ENCODE results near the gene RPL15. TPM values are rescaled to one million over a fixed set of nuclear protein-coding genes. Genes with fewer than 3 reads are reported as not detected.

The RPL15 gene
- total RNA-seq, 4 donors from 2014 or later: 1,296 to 1,829 (median 1,447) TPM

- H3K36me3 ChIP-seq: no peaks in the 10 kb centered on the region
- H3K27ac ChIP-seq: no peak overlapping the region
- no peak for TF ChIP-seq POLR2A (IDR thresholded peaks at IDR 0.05)
- no peak for TF ChIP-seq EP300 (IDR thresholded peaks at IDR 0.05)
- TF ChIP-seq, protein P1, sequence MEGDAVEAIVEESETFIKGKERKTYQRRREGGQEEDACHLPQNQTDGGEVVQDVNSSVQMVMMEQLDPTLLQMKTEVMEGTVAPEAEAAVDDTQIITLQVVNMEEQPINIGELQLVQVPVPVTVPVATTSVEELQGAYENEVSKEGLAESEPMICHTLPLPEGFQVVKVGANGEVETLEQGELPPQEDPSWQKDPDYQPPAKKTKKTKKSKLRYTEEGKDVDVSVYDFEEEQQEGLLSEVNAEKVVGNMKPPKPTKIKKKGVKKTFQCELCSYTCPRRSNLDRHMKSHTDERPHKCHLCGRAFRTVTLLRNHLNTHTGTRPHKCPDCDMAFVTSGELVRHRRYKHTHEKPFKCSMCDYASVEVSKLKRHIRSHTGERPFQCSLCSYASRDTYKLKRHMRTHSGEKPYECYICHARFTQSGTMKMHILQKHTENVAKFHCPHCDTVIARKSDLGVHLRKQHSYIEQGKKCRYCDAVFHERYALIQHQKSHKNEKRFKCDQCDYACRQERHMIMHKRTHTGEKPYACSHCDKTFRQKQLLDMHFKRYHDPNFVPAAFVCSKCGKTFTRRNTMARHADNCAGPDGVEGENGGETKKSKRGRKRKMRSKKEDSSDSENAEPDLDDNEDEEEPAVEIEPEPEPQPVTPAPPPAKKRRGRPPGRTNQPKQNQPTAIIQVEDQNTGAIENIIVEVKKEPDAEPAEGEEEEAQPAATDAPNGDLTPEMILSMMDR (IDR thresholded peaks at IDR 0.05): no peak
- no peak for DNase-seq (ENCODE audit: low spot score in 2 of 2)
- H3K27me3 ChIP-seq: no peaks in the 10 kb centered on the region
- no peak overlapping the region for H3K4me3 ChIP-seq
- H3K9me3 ChIP-seq: no peaks in the 10 kb centered on the region
- 85 to 90% methylated on average over 3 of the region's 3 CpGs for WGBS, 2 donors
- H3K4me1 ChIP-seq: peaks cover 4 to 61% (median 22%) of the 10 kb centered on the region in 4 donors
Observed at GRCh38 chr3:23872330-23872729, 44.6 kb upstream of the RPL15 start.

GRCh38 chr3:23873941-23874340 lies 43.0 kb upstream of the RPL15 start:
- Histone ChIP-seq H3K27ac (no peak overlapping the region), H3K36me3 (no peaks in the 10 kb centered on the region), H3K4me3 (no peak overlapping the region), H3K4me1 (peaks cover 4 to 62% (median 24%) of the 10 kb centered on the region in 4 donors), H3K27me3 (no peaks in the 10 kb centered on the region), H3K9me3 (no peaks in the 10 kb centered on the region)
- TF ChIP-seq EP300 (IDR thresholded peaks at IDR 0.05) (no peak), POLR2A (IDR thresholded peaks at IDR 0.05) (no peak)
- TF ChIP-seq, protein P1 (IDR thresholded peaks at IDR 0.05): no peak
- no peak for DNase-seq (ENCODE audit: low spot score in 2 of 2)
- 61 to 63% methylated on average over 2 of the region's 2 CpGs for WGBS, 2 donors

- Histone ChIP-seq H3K9me3 (no peaks in the 10 kb centered on the region), H3K27ac (no peak overlapping the region), H3K36me3 (no peaks in the 10 kb centered on the region), H3K4me3 (no peak overlapping the region), H3K4me1 (peaks cover 4 to 62% (median 24%) of the 10 kb centered on the region in 4 donors), H3K27me3 (no peaks in the 10 kb centered on the region)
- no peak for DNase-seq (ENCODE audit: low spot score in 2 of 2)
- TF ChIP-seq, protein P1 (IDR thresholded peaks at IDR 0.05): no peak
- TF ChIP-seq POLR2A (IDR thresholded peaks at IDR 0.05) (no peak), EP300 (IDR thresholded peaks at IDR 0.05) (no peak)
- WGBS, 2 donors: 54 to 57% methylated on average over 6 of the region's 6 CpGs
Observed at GRCh38 chr3:23874359-23875112, 42.4 kb upstream of the RPL15 start.

DNA sequence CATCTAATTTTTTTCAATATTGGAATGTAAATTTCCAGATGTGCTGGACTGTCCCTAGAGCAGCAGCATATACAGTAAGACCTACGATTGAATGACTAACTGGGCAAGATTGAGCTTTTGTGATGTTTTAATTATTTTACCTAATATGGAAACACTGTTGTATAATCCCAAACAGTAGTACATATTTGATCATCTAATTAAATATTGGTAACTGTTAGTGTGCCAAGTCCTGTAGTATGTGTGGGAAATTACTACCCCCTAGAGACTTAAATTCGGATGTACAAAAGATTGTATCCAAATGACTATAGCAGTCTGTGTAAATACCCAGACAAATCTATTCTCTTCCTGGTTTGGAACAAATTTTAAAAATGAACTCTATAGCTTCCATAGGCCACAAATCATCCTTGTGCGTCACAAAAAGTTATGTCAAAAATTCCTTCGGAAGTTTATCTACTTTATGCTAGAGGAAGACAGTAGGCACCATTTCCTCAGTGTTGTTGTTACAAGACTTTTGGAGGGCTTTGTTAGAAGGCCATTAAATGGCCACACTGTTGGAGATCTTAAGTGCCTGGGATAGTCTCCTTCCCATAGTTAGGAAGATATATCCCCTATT lies 41.7 kb upstream of the RPL15 start:
- DNase-seq (ENCODE audit: low spot score in 2 of 2): no peak
- WGBS, 2 donors: 61 to 71% methylated on average over 4 of the region's 4 CpGs
- Histone ChIP-seq H3K36me3 (no peaks in the 10 kb centered on the region), H3K27me3 (no peaks in the 10 kb centered on the region), H3K9me3 (no peaks in the 10 kb centered on the region), H3K4me1 (peaks cover 4 to 55% (median 23%) of the 10 kb centered on the region in 4 donors), H3K4me3 (no peak overlapping the region), H3K27ac (no peak overlapping the region)
- TF ChIP-seq EP300 (IDR thresholded peaks at IDR 0.05) (no peak), POLR2A (IDR thresholded peaks at IDR 0.05) (no peak)
- TF ChIP-seq, protein P1 (IDR thresholded peaks at IDR 0.05): no peak

GRCh38 chr3:23876923-23877322 lies 40.0 kb upstream of the RPL15 start:
- Histone ChIP-seq H3K4me1 (peaks cover 4 to 53% (median 23%) of the 10 kb centered on the region in 4 donors), H3K27ac (peak overlapping the region in 2 of 4 donors; percentile 32 to 49), H3K9me3 (no peaks in the 10 kb centered on the region), H3K4me3 (no peak overlapping the region), H3K27me3 (no peaks in the 10 kb centered on the region), H3K36me3 (peaks cover 0 to 5% (median 0%) of the 10 kb centered on the region in 3 donors)
- 43 to 53% methylated on average over 2 of the region's 2 CpGs for WGBS, 2 donors
- no peak for DNase-seq (ENCODE audit: low spot score in 2 of 2)
- TF ChIP-seq EP300 (IDR thresholded peaks at IDR 0.05): no peak
- TF ChIP-seq POLR2A (IDR thresholded peaks at IDR 0.05): no peak
- TF ChIP-seq, protein P1 (IDR thresholded peaks at IDR 0.05): no peak

Data from tibial nerve (tissue), 4 donors.